ENCODE results near the gene SLC35F3. TPM values are rescaled to one million over a fixed set of nuclear protein-coding genes. Genes with fewer than 3 reads are reported as not detected.

Gene SLC35F3
- total and polyA plus RNA-seq, 12 donors, result 0.12 to 3.2 (median 0.46) TPM

DNA sequence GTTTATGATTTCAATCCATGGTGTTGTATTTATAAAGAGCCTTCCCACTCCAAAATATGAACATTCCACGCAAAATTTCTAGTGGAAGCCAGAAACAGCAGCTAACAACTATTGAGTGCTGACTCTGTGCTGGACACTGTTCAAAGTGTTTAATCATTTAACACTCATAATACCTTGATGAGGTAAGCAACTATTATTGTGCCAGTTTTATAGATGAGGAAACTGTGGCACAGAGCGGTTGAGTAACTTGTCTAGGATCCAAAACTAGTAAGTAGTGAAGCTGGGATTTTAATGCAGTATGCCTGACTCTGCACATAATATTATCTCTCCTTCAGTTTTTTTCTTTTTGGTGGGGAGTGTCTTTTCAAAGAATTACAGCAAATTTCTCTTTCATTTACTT, 228.3 kb downstream of the SLC35F3 start:
- no peak overlapping the region for H3K4me3 ChIP-seq
- no peaks in the 10 kb centered on the region for H3K9me3 ChIP-seq (replicated peaks in 1 of 3)
- WGBS, 4 donors, result 90 to 99% (median 93%) methylated on average over 2 of the region's 2 CpGs
- H3K27ac ChIP-seq, result no peak overlapping the region
- peaks cover 5% of the 10 kb centered on the region for H3K27me3 ChIP-seq
- TF ChIP-seq POLR2A (IDR thresholded peaks at IDR 0.05) (no peak), CTCF (IDR thresholded peaks at IDR 0.05) (no peak)
- intact Hi-C loops (cut with DNase I), result no loop called here
- H3K36me3 ChIP-seq (replicated peaks in 1 of 2), result no peaks in the 10 kb centered on the region
- DNase-seq, result no peak
- H3K4me1 ChIP-seq (replicated peaks in 1 of 2), result no peaks in the 10 kb centered on the region

GRCh38 chr1:234134878-234135277, 230.4 kb downstream of the SLC35F3 start:
- peaks cover 5% of the 10 kb centered on the region for H3K27me3 ChIP-seq
- intact Hi-C loops (cut with DNase I), result no loop called here
- TF ChIP-seq CTCF (IDR thresholded peaks at IDR 0.05) (no peak), POLR2A (IDR thresholded peaks at IDR 0.05) (no peak)
- H3K36me3 ChIP-seq (replicated peaks in 1 of 2), result no peaks in the 10 kb centered on the region
- no peaks in the 10 kb centered on the region for H3K4me1 ChIP-seq (replicated peaks in 1 of 2)
- 80 to 93% (median 84%) methylated on average over 5 of the region's 5 CpGs for WGBS, 4 donors
- no peak overlapping the region for H3K4me3 ChIP-seq
- H3K9me3 ChIP-seq (replicated peaks in 1 of 3), result no peaks in the 10 kb centered on the region
- H3K27ac ChIP-seq, result no peak overlapping the region
- DNase-seq, result no peak

- H3K4me1 ChIP-seq (replicated peaks in 1 of 2), result no peaks in the 10 kb centered on the region
- H3K27ac ChIP-seq, result no peak overlapping the region
- peaks cover 5% of the 10 kb centered on the region for H3K27me3 ChIP-seq
- no peaks in the 10 kb centered on the region for H3K9me3 ChIP-seq (replicated peaks in 1 of 3)
- no peak for DNase-seq
- no peaks in the 10 kb centered on the region for H3K36me3 ChIP-seq (replicated peaks in 1 of 2)
- TF ChIP-seq CTCF (IDR thresholded peaks at IDR 0.05), result no peak
- TF ChIP-seq POLR2A (IDR thresholded peaks at IDR 0.05), result no peak
- intact Hi-C loops (cut with DNase I), result no loop called here
- no peak overlapping the region for H3K4me3 ChIP-seq
- WGBS, 4 donors, result 71 to 91% (median 85%) methylated on average over 3 to 4 of the region's 4 CpGs
Observed at GRCh38 chr1:234135501-234135900, 231.0 kb downstream of the SLC35F3 start.

GRCh38 chr1:234136073-234136472, 231.6 kb downstream of the SLC35F3 start:
- H3K4me1 ChIP-seq (replicated peaks in 1 of 2), result no peaks in the 10 kb centered on the region
- no peak overlapping the region for H3K4me3 ChIP-seq
- intact Hi-C loops (cut with DNase I), result no loop called here
- no peaks in the 10 kb centered on the region for H3K36me3 ChIP-seq (replicated peaks in 1 of 2)
- DNase-seq, result no peak
- H3K27me3 ChIP-seq, result peaks cover 5% of the 10 kb centered on the region
- no peak overlapping the region for H3K27ac ChIP-seq
- no peaks in the 10 kb centered on the region for H3K9me3 ChIP-seq (replicated peaks in 1 of 3)
- TF ChIP-seq POLR2A (IDR thresholded peaks at IDR 0.05) (no peak), CTCF (IDR thresholded peaks at IDR 0.05) (no peak)

Data from adrenal gland (tissue), 12 donors.